Thoracic aorta (tissue), 2 donors: ENCODE results near the gene C16orf78. TPM values are rescaled to one million over a fixed set of nuclear protein-coding genes. Genes with fewer than 3 reads are reported as not detected.

Source experiments
- ATAC-seq: fragments of 150-250 bp; one replicate; pipeline ENCODE4 v1.8.0; 2017; ENCODE audit warnings: low read depth; ENCODE audit not compliant: insufficient number of reproducible peaks, low FRiP score
- DNase-seq: peaks from one replicate; pipeline ENCODE4 v3.0.0-alpha.2; 2020; ENCODE audit warnings: low spot score
- H3K27ac ChIP-seq, 2 donors: fragments of 200-600 bp; sonication (generic); 1 replicate in 1 of 2; 2 replicates in 1 of 2; pipeline ENCODE4 v1.5.1; 2016; ENCODE audit warnings: mild to moderate bottlenecking in 2 of 2, moderate library complexity in 2 of 2
- H3K27me3 ChIP-seq: fragments of 200-600 bp; sonication (generic); replicated peaks from 2 replicates; pipeline ENCODE4 v1.6.0; 2016; ENCODE audit warnings: mild to moderate bottlenecking; ENCODE audit not compliant: insufficient read depth
- H3K36me3 ChIP-seq: fragments of 200-600 bp; sonication (generic); one replicate; pipeline ENCODE4 v1.5.1; 2016
- H3K4me1 ChIP-seq, 2 donors: fragments of 200-600 bp; sonication (generic); 1 replicate in 1 of 2; 2 replicates in 1 of 2; pipeline versions ENCODE4 v1.5.1 to v1.6.0; 2016; ENCODE audit warnings: low read depth in 2 of 2, mild to moderate bottlenecking in 1 of 2; ENCODE audit not compliant: control insufficient read depth in 1 of 2
- H3K4me3 ChIP-seq: fragments of 200-600 bp; sonication (generic); 2 replicates; pipeline ENCODE4 v1.5.1; 2016; ENCODE audit warnings: mild to moderate bottlenecking
- H3K9me3 ChIP-seq: fragments of 200-600 bp; sonication (generic); 2 replicates; pipeline ENCODE4 v1.5.1; 2016
- CTCF ChIP-seq: fragments of 200-600 bp; sonication (generic); IDR thresholded peaks from one replicate; pipeline ENCODE4 v1.5.1; 2019; ENCODE audit warnings: antibody characterized with exemption
- total RNA-seq, 2 donors: library from RNA; depleted of rRNA; stranded (reverse); fragments of >200 nt; gene quantifications; one replicate each; pipeline versions ENCODE4 v1.1.0 to v1.2.3, GENCODE V29; 2016

C16orf78 gene
- total RNA-seq, 2 donors from 2014 or later, result not detected

GRCh38 chr16:49332589-49333258 lies 40.9 kb upstream of the C16orf78 start:
- Histone ChIP-seq H3K4me1 (no peaks in the 10 kb centered on the region), H3K27ac (no peak overlapping the region), H3K9me3 (no peaks in the 10 kb centered on the region), H3K36me3 (no peaks in the 10 kb centered on the region), H3K4me3 (no peak overlapping the region), H3K27me3 (no peaks in the 10 kb centered on the region)
- ATAC-seq, result no peak
- DNase-seq, result no peak
- no peak for TF ChIP-seq CTCF

GRCh38 chr16:49333259-49333597 lies 40.4 kb upstream of the C16orf78 start:
- no peak for TF ChIP-seq CTCF
- no peak overlapping the region for H3K4me3 ChIP-seq
- no peaks in the 10 kb centered on the region for H3K9me3 ChIP-seq
- no peak for DNase-seq
- H3K27ac ChIP-seq, result no peak overlapping the region
- ATAC-seq, result no peak
- H3K27me3 ChIP-seq, result no peaks in the 10 kb centered on the region
- H3K36me3 ChIP-seq, result no peaks in the 10 kb centered on the region
- no peaks in the 10 kb centered on the region for H3K4me1 ChIP-seq

GRCh38 chr16:49335828-49336227 lies 37.8 kb upstream of the C16orf78 start:
- ATAC-seq, result no peak
- no peak for TF ChIP-seq CTCF
- Histone ChIP-seq H3K4me3 (no peak overlapping the region), H3K4me1 (no peaks in the 10 kb centered on the region), H3K27me3 (no peaks in the 10 kb centered on the region), H3K9me3 (no peaks in the 10 kb centered on the region), H3K36me3 (no peaks in the 10 kb centered on the region), H3K27ac (no peak overlapping the region)
- DNase-seq, result no peak

GRCh38 chr16:49336581-49336980 lies 37.0 kb upstream of the C16orf78 start:
- ATAC-seq (no peak), DNase-seq (no peak)
- Histone ChIP-seq H3K27ac (no peak overlapping the region), H3K4me3 (no peak overlapping the region), H3K27me3 (no peaks in the 10 kb centered on the region), H3K4me1 (no peaks in the 10 kb centered on the region), H3K36me3 (no peaks in the 10 kb centered on the region), H3K9me3 (no peaks in the 10 kb centered on the region)
- no peak for TF ChIP-seq CTCF

GRCh38 chr16:49337814-49338350 lies 35.7 kb upstream of the C16orf78 start:
- Histone ChIP-seq H3K27ac (no peak overlapping the region), H3K27me3 (no peaks in the 10 kb centered on the region), H3K4me3 (no peak overlapping the region), H3K4me1 (no peaks in the 10 kb centered on the region), H3K9me3 (no peaks in the 10 kb centered on the region), H3K36me3 (no peaks in the 10 kb centered on the region)
- ATAC-seq (no peak), DNase-seq (no peak)
- TF ChIP-seq CTCF, result no peak
